Measurements from ENCODE around the gene FNDC3B. TPM values are rescaled to one million over a fixed set of nuclear protein-coding genes. Genes with fewer than 3 reads are reported as not detected.

FNDC3B gene
- total RNA-seq, 1 donor from 2014 or later, result 29.5 TPM

DNA sequence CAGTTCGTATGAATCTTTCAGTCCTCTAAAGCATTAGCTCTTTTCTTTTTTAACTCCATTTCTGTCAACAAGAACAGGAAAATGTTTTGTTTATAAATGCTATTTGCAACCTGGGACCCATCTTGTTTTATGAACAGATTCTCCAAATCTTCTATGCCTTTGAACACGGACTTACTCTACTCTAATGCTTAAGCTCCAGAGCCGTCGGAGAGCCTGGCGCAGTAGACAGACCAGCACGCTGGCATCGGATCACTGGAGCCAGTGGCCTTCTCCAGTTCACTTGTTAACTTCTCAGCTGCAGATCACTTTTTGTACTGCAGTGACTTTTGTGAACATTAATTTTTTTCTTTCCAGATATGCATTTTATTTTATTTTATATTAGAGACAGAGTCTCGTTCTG lies 286.1 kb downstream of the FNDC3B start:
- H2AFZ ChIP-seq (replicated peaks), result no peak overlapping the region
- H3K4me1 Mint-ChIP-seq, result peaks cover 3% of the 10 kb centered on the region
- H3K4me3 ChIP-seq, result no peak overlapping the region
- H3K4me2 ChIP-seq, result no peak overlapping the region
- no peak overlapping the region for H3K9ac ChIP-seq
- H3K9me3 Mint-ChIP-seq, result no peaks in the 10 kb centered on the region
- no peaks in the 10 kb centered on the region for H3F3A ChIP-seq (ENCODE audit: low read depth)
- no peaks in the 10 kb centered on the region for H3K4me1 ChIP-seq
- no peaks in the 10 kb centered on the region for H3K36me3 ChIP-seq
- H3K36me3 Mint-ChIP-seq, result peaks cover 47% of the 10 kb centered on the region
- no peak for TF ChIP-seq EZH2 (IDR thresholded peaks at IDR 0.05)
- TF ChIP-seq EZH2phosphoT487 (IDR thresholded peaks at IDR 0.05), result no peak
- TF ChIP-seq, protein P1, sequence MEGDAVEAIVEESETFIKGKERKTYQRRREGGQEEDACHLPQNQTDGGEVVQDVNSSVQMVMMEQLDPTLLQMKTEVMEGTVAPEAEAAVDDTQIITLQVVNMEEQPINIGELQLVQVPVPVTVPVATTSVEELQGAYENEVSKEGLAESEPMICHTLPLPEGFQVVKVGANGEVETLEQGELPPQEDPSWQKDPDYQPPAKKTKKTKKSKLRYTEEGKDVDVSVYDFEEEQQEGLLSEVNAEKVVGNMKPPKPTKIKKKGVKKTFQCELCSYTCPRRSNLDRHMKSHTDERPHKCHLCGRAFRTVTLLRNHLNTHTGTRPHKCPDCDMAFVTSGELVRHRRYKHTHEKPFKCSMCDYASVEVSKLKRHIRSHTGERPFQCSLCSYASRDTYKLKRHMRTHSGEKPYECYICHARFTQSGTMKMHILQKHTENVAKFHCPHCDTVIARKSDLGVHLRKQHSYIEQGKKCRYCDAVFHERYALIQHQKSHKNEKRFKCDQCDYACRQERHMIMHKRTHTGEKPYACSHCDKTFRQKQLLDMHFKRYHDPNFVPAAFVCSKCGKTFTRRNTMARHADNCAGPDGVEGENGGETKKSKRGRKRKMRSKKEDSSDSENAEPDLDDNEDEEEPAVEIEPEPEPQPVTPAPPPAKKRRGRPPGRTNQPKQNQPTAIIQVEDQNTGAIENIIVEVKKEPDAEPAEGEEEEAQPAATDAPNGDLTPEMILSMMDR (IDR thresholded peaks at IDR 0.05), result no peak
- DNase-seq (ENCODE audit: low spot score), result no peak
- no peaks in the 10 kb centered on the region for H3K27me3 Mint-ChIP-seq (ENCODE audit: insufficient read depth, low read depth)
- no peak overlapping the region for H3K4me3 Mint-ChIP-seq
- no peak overlapping the region for H3K27ac ChIP-seq
- H3K9me3 ChIP-seq (ENCODE audit: low read depth), result no peaks in the 10 kb centered on the region
- H4K20me1 ChIP-seq (ENCODE audit: low read depth), result no peaks in the 10 kb centered on the region
- no peak overlapping the region for H3K27ac Mint-ChIP-seq
- no peaks in the 10 kb centered on the region for H3K79me2 ChIP-seq (ENCODE audit: low read depth)
- no peaks in the 10 kb centered on the region for H3K27me3 ChIP-seq

DNA sequence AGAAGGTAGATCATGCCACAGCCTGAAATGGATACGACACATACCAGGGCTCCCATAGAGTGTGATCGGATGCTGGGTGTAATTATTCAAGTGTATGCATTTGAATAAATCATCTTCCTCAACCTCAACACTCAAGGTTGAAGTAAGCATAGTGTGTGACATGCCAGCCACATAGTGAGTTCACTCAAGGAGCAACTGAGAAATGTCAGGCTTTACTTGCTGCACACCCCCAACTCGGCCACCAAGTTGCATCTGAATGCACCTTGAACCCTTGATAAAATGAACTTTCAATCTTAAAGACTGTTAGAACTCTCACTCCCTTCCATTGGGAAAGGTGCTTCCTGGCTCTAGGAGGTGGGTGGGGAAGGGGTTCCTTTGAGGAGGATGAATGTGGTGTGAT lies 287.6 kb downstream of the FNDC3B start:
- DNase-seq (ENCODE audit: low spot score), result no peak
- no peaks in the 10 kb centered on the region for H3K27me3 Mint-ChIP-seq (ENCODE audit: insufficient read depth, low read depth)
- H3K9me3 Mint-ChIP-seq, result no peaks in the 10 kb centered on the region
- no peak overlapping the region for H3K4me3 ChIP-seq
- no peak overlapping the region for H3K4me3 Mint-ChIP-seq
- peaks cover 56% of the 10 kb centered on the region for H3K36me3 Mint-ChIP-seq
- no peak overlapping the region for H3K27ac ChIP-seq
- no peaks in the 10 kb centered on the region for H4K20me1 ChIP-seq (ENCODE audit: low read depth)
- no peaks in the 10 kb centered on the region for H3F3A ChIP-seq (ENCODE audit: low read depth)
- H3K4me2 ChIP-seq, result no peak overlapping the region
- no peak overlapping the region for H3K27ac Mint-ChIP-seq
- H3K9me3 ChIP-seq (ENCODE audit: low read depth), result no peaks in the 10 kb centered on the region
- H3K4me1 ChIP-seq, result no peaks in the 10 kb centered on the region
- H2AFZ ChIP-seq (replicated peaks), result no peak overlapping the region
- no peak overlapping the region for H3K9ac ChIP-seq
- no peaks in the 10 kb centered on the region for H3K27me3 ChIP-seq
- H3K79me2 ChIP-seq (ENCODE audit: low read depth), result no peaks in the 10 kb centered on the region
- peaks cover 3% of the 10 kb centered on the region for H3K4me1 Mint-ChIP-seq
- TF ChIP-seq EZH2 (IDR thresholded peaks at IDR 0.05) (no peak), EZH2phosphoT487 (IDR thresholded peaks at IDR 0.05) (no peak)
- TF ChIP-seq, protein P1 (IDR thresholded peaks at IDR 0.05), result no peak
- H3K36me3 ChIP-seq, result no peaks in the 10 kb centered on the region

DNA sequence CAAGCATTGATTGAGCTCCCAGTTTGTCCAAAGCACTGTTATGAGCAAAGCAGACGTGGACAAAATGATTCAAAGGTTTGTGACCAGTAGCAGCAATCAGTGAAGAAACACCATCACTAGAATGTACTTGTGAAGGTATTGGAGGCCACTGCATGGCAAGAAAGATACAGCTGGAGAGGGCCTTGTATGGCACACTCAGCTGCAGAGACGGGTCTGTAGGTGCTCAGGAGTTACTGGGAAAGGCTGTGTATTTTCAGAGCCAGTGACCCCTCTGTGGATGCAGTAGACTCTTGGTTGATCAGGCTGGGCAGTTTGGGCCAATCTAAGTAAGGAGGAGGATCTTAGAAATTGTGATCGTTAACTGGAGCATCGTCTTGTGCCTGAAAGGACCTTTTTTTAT lies 288.9 kb downstream of the FNDC3B start:
- Histone ChIP-seq H3F3A (ENCODE audit: low read depth) (peaks cover 3% of the 10 kb centered on the region), H3K36me3 (no peaks in the 10 kb centered on the region), H3K27ac (no peak overlapping the region), H3K27me3 (no peaks in the 10 kb centered on the region), H3K4me3 (no peak overlapping the region), H3K9ac (no peak overlapping the region), H2AFZ (replicated peaks) (no peak overlapping the region), H4K20me1 (ENCODE audit: low read depth) (no peaks in the 10 kb centered on the region), H3K9me3 (ENCODE audit: low read depth) (no peaks in the 10 kb centered on the region), H3K4me2 (no peak overlapping the region), H3K4me1 (no peaks in the 10 kb centered on the region), H3K79me2 (ENCODE audit: low read depth) (no peaks in the 10 kb centered on the region)
- Mint-ChIP-seq H3K9me3 (no peaks in the 10 kb centered on the region), H3K4me3 (no peak overlapping the region), H3K27me3 (ENCODE audit: insufficient read depth, low read depth) (no peaks in the 10 kb centered on the region), H3K4me1 (peaks cover 3% of the 10 kb centered on the region), H3K27ac (no peak overlapping the region), H3K36me3 (peaks cover 59% of the 10 kb centered on the region)
- TF ChIP-seq EZH2 (IDR thresholded peaks at IDR 0.05), result no peak
- TF ChIP-seq, protein P1 (IDR thresholded peaks at IDR 0.05), result no peak
- TF ChIP-seq EZH2phosphoT487 (IDR thresholded peaks at IDR 0.05), result no peak
- no peak for DNase-seq (ENCODE audit: low spot score)

All from neural progenitor cell (in vitro differentiated cells).